DOHH2 (cell line): ENCODE measurements around the gene CAMSAP3.

Source experiments
- H3F3A ChIP-seq: fragments of 200-600 bp; sonication (generic), shearing (Covaris generic); 2 replicates; pipeline ENCODE4 v1.6.0; 2016; ENCODE audit warnings: antibody characterized with exemption, mild to moderate bottlenecking; ENCODE audit not compliant: control insufficient read depth, insufficient read depth
- H3K27ac ChIP-seq: fragments of 200-600 bp; sonication (generic); 2 replicates; pipeline ENCODE4 v1.5.1; 2014; ENCODE audit warnings: low read depth, mild to moderate bottlenecking, low read length, moderate library complexity
- H3K27me3 ChIP-seq: fragments of 200-600 bp; sonication (generic); 2 replicates; pipeline ENCODE4 v1.6.1; 2014; ENCODE audit warnings: mild to moderate bottlenecking, low read length, mixed read lengths; ENCODE audit not compliant: control insufficient read depth
- H3K36me3 ChIP-seq: fragments of 200-600 bp; sonication (generic); 2 replicates; pipeline ENCODE4 v1.6.1; 2014; ENCODE audit warnings: mild to moderate bottlenecking, low read length, moderate library complexity, mixed read lengths; ENCODE audit not compliant: control insufficient read depth
- H3K4me1 ChIP-seq: fragments of 200-600 bp; sonication (generic); 2 replicates; pipeline ENCODE4 v1.6.1; 2014; ENCODE audit warnings: mild to moderate bottlenecking, low read length, mixed read lengths; ENCODE audit not compliant: control insufficient read depth
- H3K4me2 ChIP-seq: fragments of 200-600 bp; sonication (generic); 2 replicates; pipeline ENCODE4 v1.6.0; 2014; ENCODE audit warnings: mild to moderate bottlenecking, low read length, moderate library complexity
- H3K4me3 ChIP-seq: fragments of 200-600 bp; sonication (generic); 2 replicates; pipeline ENCODE4 v1.5.1; 2014; ENCODE audit warnings: mild to moderate bottlenecking, low read length, mixed read lengths
- H3K79me2 ChIP-seq: fragments of 200-600 bp; sonication (generic); 2 replicates; pipeline ENCODE4 v1.6.1; 2014; ENCODE audit warnings: mild to moderate bottlenecking, low read length, mixed read lengths; ENCODE audit not compliant: control insufficient read depth
- H3K9me2 ChIP-seq: fragments of 200-600 bp; sonication (generic); replicated peaks from 2 replicates; pipeline ENCODE4 v1.6.1; 2014; ENCODE audit warnings: mild to moderate bottlenecking, low read length, mixed read lengths; ENCODE audit not compliant: control insufficient read depth
- H3K9me3 ChIP-seq: fragments of 200-600 bp; sonication (generic); 2 replicates; pipeline ENCODE4 v1.6.1; 2014; ENCODE audit warnings: antibody characterized with exemption, low read length, mixed read lengths; ENCODE audit not compliant: control insufficient read depth, insufficient read depth
- H4K20me1 ChIP-seq: fragments of 200-600 bp; sonication (generic); 2 replicates; pipeline ENCODE4 v1.6.0; 2014; ENCODE audit warnings: low read depth, mild to moderate bottlenecking, antibody characterized with exemption, low read length, moderate library complexity; ENCODE audit not compliant: control insufficient read depth, insufficient read depth
- CTCF ChIP-seq: fragments of 200-600 bp; sonication (generic); IDR thresholded peaks from one replicate; pipeline ENCODE4 v1.5.1; 2014; ENCODE audit warnings: antibody characterized with exemption, mild to moderate bottlenecking, low read depth, low read length; ENCODE audit not compliant: poor library complexity, severe bottlenecking
- EZH2phosphoT487 ChIP-seq: fragments of 200-600 bp; sonication (generic); IDR thresholded peaks from 2 replicates; pipeline ENCODE4 v1.6.1; 2017; ENCODE audit warnings: borderline replicate concordance, mild to moderate bottlenecking, antibody characterized with exemption, low read length, moderate library complexity, mixed read lengths

Gene CAMSAP3

GRCh38 chr19:7578127-7578526, 17.5 kb upstream of the CAMSAP3 start:
- Histone ChIP-seq H3K4me1 (no peaks in the 10 kb centered on the region), H3F3A (no peaks in the 10 kb centered on the region), H3K9me3 (no peaks in the 10 kb centered on the region), H3K4me2 (no peak overlapping the region), H3K9me2 (no peaks in the 10 kb centered on the region), H4K20me1 (no peaks in the 10 kb centered on the region), H3K36me3 (no peaks in the 10 kb centered on the region), H3K79me2 (no peaks in the 10 kb centered on the region), H3K4me3 (no peak overlapping the region), H3K27me3 (no peaks in the 10 kb centered on the region; the same call in 1 of the 2 replicates), H3K27ac (no peak overlapping the region)
- TF ChIP-seq CTCF: no peak
- no peak for TF ChIP-seq EZH2phosphoT487

GRCh38 chr19:7579182-7579581, 16.5 kb upstream of the CAMSAP3 start:
- no peak overlapping the region for H3K4me3 ChIP-seq
- H3K9me2 ChIP-seq: no peaks in the 10 kb centered on the region
- TF ChIP-seq CTCF (no peak), EZH2phosphoT487 (no peak)
- no peak overlapping the region for H3K4me2 ChIP-seq
- H3K27ac ChIP-seq: no peak overlapping the region
- H3K79me2 ChIP-seq: no peaks in the 10 kb centered on the region
- H3F3A ChIP-seq: no peaks in the 10 kb centered on the region
- H3K4me1 ChIP-seq: no peaks in the 10 kb centered on the region
- no peaks in the 10 kb centered on the region for H3K9me3 ChIP-seq
- no peaks in the 10 kb centered on the region for H3K36me3 ChIP-seq
- H4K20me1 ChIP-seq: no peaks in the 10 kb centered on the region
- no peaks in the 10 kb centered on the region; the same call in 1 of the 2 replicates for H3K27me3 ChIP-seq

- Histone ChIP-seq H3K4me3 (no peak overlapping the region), H3K9me2 (no peaks in the 10 kb centered on the region), H3K27ac (no peak overlapping the region), H3K27me3 (no peaks in the 10 kb centered on the region; the same call in 1 of the 2 replicates), H3K9me3 (no peaks in the 10 kb centered on the region), H3K79me2 (no peaks in the 10 kb centered on the region), H3K36me3 (no peaks in the 10 kb centered on the region), H3F3A (no peaks in the 10 kb centered on the region), H3K4me2 (no peak overlapping the region), H4K20me1 (no peaks in the 10 kb centered on the region), H3K4me1 (no peaks in the 10 kb centered on the region)
- no peak for TF ChIP-seq EZH2phosphoT487
- no peak for TF ChIP-seq CTCF
These were observed 13.2 kb upstream of the CAMSAP3 start for GRCh38 chr19:7582446-7582845.

- no peak for TF ChIP-seq EZH2phosphoT487
- TF ChIP-seq CTCF: no peak
- Histone ChIP-seq H3K4me3 (no peak overlapping the region), H3K36me3 (no peaks in the 10 kb centered on the region), H3K27me3 (no peaks in the 10 kb centered on the region), H3K4me1 (no peaks in the 10 kb centered on the region), H3K4me2 (no peak overlapping the region), H3K9me2 (no peaks in the 10 kb centered on the region), H4K20me1 (no peaks in the 10 kb centered on the region), H3F3A (no peaks in the 10 kb centered on the region), H3K27ac (no peak overlapping the region), H3K79me2 (no peaks in the 10 kb centered on the region), H3K9me3 (no peaks in the 10 kb centered on the region)
These were observed 5.8 kb upstream of the CAMSAP3 start for GRCh38 chr19:7589822-7590221.
